Right ventricle myocardium superior (tissue), 1 donor: Measurements from ENCODE around the gene ARHGAP19. TPM values are rescaled to one million over a fixed set of nuclear protein-coding genes. Genes with fewer than 3 reads are reported as not detected.

ENCODE experiments used
- ATAC-seq: fragments of 200-7000 bp; cut with Tn5 transposase; one replicate; pipeline ENCODE4 v1.9.1; 2020; ENCODE audit warnings: mild to moderate bottlenecking; ENCODE audit not compliant: poor library complexity
- DNase-seq: peaks from one replicate; pipeline ENCODE4 v3.0.0-alpha.2; 2020
- intact Hi-C: fragments of 100-400 bp; cut with DNase I; formaldehyde crosslinking; loops from one replicate; pipeline ENCODE4 v1.11.2; 2022
- total RNA-seq: library from RNA; stranded (reverse); fragmentation: NEBNext Ultra II Directional; extraction: Animal tissue kit (Norgen Biotek cat#: 25700); gene quantifications from one replicate; pipeline ENCODE4 v1.2.1, GENCODE V29; 2021
- donor health status: DM: no; HTN: yes; CAD: no; lungs with severe emphysema.

The ARHGAP19 gene
- total RNA-seq, 1 donor from 2014 or later, result 5.9 TPM

DNA sequence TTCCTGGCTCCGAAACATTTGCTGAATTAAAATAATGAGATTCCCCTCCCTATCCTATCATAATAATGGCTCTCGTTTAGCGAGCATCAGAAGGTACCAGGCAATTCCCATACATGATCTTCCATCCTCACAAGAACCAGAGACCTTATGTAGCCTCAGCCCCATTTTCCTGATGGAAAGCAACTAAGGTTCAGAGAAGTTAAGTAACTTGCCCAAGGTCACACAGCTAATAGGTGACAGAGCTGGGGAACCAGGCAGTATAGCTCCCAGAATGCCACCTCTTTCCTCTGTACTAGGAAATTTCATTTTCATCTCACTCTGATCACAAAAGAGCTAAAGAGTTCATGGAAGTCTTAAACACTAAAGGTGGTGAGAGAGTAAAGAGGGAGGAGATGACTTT, 109.1 kb downstream of the ARHGAP19 start:
- intact Hi-C loops, result no loop called here
- ATAC-seq, result no peak
- no peak for DNase-seq

GRCh38 chr10:97182288-97182990, 110.0 kb downstream of the ARHGAP19 start:
- intact Hi-C loops, result no loop called here
- no peak for DNase-seq
- ATAC-seq, result no peak

DNA sequence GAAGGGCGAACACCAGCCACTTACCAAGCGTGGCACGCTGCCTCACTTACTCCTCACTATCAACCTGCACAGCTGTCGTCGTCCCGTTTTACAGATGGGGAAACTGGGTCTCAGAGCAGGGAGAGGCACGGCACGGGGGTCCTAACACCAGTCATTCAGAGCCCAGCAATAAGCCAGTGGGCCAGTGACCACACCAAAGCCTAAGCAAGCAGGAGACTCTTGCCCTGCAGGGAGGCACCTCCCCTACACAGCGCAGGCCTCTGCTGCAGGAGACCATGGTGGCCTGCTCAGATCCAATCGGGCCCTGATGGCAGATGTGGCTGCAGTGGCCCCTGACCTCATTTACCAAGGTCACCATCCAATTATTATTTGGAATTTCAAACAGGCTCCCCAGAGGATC, 111.5 kb downstream of the ARHGAP19 start:
- intact Hi-C loops, result no loop called here
- ATAC-seq (no peak), DNase-seq (no peak)

GRCh38 chr10:97180363-97180755, 112.1 kb downstream of the ARHGAP19 start:
- DNase-seq (no peak), ATAC-seq (no peak)
- intact Hi-C loops, result no loop called here

DNA sequence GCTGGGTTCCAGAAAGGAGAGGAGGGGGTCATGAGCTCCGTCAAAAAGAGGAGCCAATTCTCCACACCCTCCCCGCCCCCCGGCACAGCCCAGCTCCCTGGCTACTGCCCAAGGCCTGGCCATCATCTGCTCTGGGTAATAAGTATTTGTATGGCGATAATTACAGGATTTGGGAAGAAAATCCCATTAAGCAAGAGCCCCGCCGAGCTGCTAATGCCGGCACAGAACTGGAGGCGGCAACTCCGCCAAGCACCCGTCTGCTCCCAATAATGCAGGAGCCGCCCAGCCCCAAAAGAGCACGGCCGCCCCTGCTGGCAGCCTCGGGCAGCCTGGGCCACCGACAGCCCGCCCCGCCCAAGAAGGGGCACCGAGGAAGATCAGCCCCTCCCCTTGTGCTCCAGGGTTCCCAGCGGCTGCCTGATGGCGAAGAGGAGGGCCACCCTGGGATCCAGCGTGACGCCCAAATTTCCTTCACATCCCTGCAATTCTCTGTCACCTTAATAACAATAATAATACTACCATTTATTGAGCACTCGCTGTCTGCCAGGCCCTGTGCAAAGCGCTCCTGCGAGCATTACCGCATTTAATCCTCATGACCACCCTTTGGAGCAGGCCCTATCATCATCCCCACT, 112.6 kb downstream of the ARHGAP19 start:
- intact Hi-C loops, result no loop called here
- DNase-seq, result no peak

DNA sequence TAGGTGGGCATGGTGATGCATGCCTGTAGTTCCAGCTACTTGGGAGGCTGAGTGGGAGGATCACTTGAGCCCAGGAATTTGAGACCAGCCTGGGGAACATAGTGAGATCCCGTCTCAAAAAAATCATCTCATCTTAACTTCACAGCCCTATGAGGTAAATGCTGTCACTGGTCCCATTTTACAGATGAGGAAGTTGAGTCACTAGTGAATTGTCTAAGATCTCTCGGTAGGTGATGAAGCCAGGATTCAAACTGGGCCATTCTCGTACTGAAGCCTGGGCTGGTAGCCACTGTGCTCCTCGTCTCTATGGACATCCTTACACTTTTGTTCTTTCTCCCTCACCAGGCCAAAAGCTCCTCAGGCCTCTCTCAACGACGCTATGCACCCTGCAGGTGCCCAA, 113.1 kb downstream of the ARHGAP19 start:
- DNase-seq (no peak), ATAC-seq (no peak)
- intact Hi-C loops, result no loop called here

More for the DNA sequence above, 112.6 kb downstream of the ARHGAP19 start:
- peak; percentile 53 for ATAC-seq

- intact Hi-C loops, result no loop called here
- no peak for ATAC-seq
- DNase-seq, result no peak
Measured at GRCh38 chr10:97178074-97178473, 114.4 kb downstream of the ARHGAP19 start.

GRCh38 chr10:97176226-97176625, 116.2 kb downstream of the ARHGAP19 start:
- ATAC-seq, result no peak
- DNase-seq, result no peak
- intact Hi-C loops, result no loop called here

DNA sequence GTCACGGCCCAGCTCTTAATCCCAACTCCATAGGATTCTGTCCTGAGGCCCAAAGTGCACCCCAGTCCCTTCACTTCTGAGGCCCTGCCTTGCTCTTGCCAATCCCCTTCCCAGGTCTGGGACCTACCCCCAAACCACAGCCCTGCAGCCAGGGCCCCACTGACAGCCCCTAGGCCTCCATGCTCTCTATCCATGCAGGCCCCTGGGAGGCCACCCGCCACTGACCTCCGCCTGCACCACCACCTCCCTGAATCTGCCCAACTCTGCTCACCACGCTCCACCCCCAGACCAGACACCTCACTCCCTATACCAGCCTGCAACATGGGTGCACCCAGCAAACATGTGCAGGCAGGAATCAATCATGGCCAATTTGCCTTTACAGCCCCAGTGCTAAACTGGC, 116.9 kb downstream of the ARHGAP19 start:
- DNase-seq (no peak), ATAC-seq (no peak)
- intact Hi-C loops, result no loop called here

- ATAC-seq, result no peak
- intact Hi-C loops, result no loop called here
- DNase-seq, result no peak
Measured at GRCh38 chr10:97174941-97175340, 117.5 kb downstream of the ARHGAP19 start.

DNA sequence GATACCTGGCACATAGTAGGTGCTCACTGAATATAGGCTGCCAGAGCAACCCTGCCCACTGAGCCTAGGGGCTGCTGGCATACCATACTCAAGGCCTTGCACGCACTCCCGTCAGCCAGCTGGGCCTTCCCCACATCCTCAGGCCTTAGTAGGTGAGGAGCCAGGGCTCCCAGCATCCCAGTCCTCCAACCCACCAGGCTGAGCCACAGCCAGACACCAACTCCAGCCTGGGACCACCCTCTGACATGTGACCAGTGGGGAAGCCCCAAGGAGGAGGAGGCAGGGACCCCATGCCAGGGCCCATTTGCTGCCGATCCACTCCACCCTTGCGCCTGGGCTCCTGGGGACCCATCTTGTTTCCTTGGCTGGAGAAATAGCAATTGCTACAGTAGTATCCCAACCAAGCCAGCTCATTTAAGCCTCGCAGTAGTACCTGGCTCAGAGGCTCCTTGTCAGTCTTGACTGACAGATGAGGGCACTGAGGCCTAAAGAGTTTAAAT, 118.1 kb downstream of the ARHGAP19 start:
- ATAC-seq (no peak), DNase-seq (no peak)
- intact Hi-C loops, result no loop called here

GRCh38 chr10:97173036-97173435, 119.4 kb downstream of the ARHGAP19 start:
- no peak for DNase-seq
- ATAC-seq, result no peak
- intact Hi-C loops, result no loop called here

Other genes with a start within 250 kb of the ARHGAP19 start
- 0.16 TPM for gene SLIT1, start 106.7 kb downstream of the ARHGAP19 start, total RNA-seq
- 5.3 TPM for gene FRAT1, start 26.6 kb upstream of the ARHGAP19 start, total RNA-seq
- 8.4 TPM for gene FRAT2, start 42.1 kb upstream of the ARHGAP19 start, total RNA-seq
- gene RRP12, start 108.7 kb upstream of the ARHGAP19 start, total RNA-seq, result 10.9 TPM
- gene PGAM1, start 133.6 kb upstream of the ARHGAP19 start, total RNA-seq, result 187 TPM
- gene EXOSC1, start 153.4 kb upstream of the ARHGAP19 start, total RNA-seq, result 14.5 TPM
- 18.5 TPM for gene ZDHHC16, start 153.5 kb upstream of the ARHGAP19 start, total RNA-seq
- 34.0 TPM for gene MMS19, start 205.8 kb upstream of the ARHGAP19 start, total RNA-seq
- gene UBTD1, start 206.3 kb upstream of the ARHGAP19 start, total RNA-seq, result 26.7 TPM